Aortic smooth muscle cell (primary cell): ENCODE results near the gene REN. TPM values are rescaled to one million over a fixed set of nuclear protein-coding genes. Genes with fewer than 3 reads are reported as not detected.

ENCODE experiments used
- total RNA-seq: library from RNA; depleted of rRNA; stranded (reverse); fragments of >200 nt; gene quantifications from 2 replicates; pipeline ENCODE4 v1.2.3, GENCODE V29; 2014

The REN gene
- not detected in 2 replicates for total RNA-seq

DNA sequence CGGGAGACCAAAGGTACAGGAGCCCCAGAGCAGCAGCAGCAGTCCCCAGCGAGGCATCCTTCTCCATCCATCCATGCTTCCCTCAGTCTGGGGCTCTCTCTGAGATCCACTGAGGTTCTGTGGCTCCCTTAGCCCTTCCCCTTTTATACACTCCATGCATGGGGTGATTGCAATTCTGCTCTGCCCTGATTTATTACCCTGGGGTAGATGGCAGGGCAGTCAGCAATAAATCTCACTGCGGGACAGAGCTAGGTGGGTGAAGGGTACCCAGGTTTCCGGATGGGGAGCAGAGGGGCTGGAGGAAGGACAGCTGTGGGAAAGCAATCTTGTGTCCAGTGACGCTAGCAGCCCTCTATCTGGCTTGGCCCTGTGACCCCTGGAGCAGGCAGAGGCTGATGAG lies at the start of gene REN:
Gene REN (minus strand): TSS at position 119 of the 400 bp plus-strand sequence. CDS start 44 bp downstream, at position 75.

DNA sequence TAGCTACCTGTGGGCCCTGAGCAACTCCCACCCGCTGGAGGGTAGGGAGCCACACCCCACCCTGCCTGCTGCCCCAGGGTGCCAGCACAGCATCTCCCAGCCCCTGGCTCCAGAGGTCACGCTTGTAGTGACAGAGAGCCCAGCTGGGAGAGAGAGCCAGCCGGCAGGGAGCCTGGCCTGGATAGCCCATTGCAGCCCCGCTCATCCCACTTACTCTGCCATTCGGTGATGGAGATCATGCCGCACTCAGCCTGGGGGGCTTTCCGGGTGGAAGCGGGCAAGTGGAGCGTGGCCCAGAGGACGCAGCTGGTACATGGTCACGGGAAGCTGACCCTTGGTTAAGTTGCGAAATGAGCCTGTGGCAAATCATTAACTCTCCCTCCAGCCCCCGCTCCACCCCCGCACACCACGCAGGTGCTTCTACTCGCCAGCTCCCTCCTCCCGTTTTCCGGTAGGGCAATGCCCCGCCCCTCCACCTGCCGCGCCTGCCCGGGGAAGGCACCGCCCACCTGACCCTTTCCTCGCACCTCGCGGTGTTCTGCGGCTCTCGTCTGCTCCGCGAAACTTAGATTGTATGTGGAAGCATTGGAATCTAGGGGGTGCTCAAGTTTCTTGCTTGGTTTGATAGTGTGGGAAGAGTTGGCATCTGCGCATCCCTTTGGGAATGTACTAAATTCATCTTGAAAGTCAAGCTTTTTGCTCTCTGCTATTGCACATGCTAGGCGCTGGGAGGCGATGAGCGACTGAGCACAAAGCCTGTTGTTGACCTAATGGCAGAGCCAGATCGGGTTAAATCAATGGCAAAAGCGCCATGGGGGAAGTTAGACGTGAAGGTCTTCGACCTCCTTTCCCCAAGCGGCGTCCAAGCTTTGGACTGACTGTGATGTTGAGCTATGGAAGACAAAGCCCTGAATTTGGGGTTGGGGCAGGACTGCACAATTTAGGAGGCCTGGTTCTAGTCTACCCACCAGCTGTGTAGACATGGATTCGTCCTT lies 47.8 kb upstream of the REN start, which contains the start of gene GOLT1A:
Gene GOLT1A (minus strand): TSS at position 321 of the 995 bp plus-strand sequence. CDS start 82 bp downstream, at position 239.

DNA sequence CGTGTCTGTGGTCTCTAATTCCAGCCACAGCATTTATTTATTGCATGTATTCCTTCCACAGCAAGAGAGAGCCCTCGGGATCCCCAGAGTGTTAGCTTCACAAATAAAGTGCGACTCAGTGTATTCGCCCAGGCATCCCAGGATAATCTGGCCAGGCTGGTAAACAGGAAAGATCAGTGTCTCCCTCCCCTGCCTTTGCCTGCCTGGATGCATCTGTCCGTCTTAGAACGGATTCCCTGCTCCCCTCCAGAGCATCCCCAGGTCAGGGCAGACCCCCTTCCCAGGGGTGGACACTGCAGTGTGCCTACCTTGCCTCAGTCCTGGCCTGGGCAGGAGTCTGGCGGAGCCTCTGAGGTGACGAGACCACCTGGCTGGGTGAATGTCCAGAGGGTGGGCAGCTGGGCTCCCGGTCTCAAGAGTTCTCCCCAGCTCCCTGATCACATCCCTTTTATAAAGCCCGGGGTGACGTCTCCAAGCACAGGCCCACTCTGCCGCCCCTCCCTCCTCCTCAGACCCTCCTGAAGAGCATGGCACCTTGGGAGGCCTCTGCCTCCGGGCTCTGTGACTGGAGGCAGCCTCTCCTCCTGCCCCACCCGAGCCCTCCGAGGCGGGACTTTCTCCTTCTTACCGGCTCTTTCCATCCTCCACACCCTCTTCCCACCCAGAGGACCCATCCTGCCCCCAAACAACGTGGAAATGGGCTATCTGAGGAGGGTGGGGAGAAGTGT lies 30.1 kb upstream of the REN start, which contains the start of gene KISS1:
Gene KISS1 (minus strand): TSS at position 424 of the 728 bp plus-strand sequence. CDS start 3,615 bp downstream, outside the sequence.

DNA sequence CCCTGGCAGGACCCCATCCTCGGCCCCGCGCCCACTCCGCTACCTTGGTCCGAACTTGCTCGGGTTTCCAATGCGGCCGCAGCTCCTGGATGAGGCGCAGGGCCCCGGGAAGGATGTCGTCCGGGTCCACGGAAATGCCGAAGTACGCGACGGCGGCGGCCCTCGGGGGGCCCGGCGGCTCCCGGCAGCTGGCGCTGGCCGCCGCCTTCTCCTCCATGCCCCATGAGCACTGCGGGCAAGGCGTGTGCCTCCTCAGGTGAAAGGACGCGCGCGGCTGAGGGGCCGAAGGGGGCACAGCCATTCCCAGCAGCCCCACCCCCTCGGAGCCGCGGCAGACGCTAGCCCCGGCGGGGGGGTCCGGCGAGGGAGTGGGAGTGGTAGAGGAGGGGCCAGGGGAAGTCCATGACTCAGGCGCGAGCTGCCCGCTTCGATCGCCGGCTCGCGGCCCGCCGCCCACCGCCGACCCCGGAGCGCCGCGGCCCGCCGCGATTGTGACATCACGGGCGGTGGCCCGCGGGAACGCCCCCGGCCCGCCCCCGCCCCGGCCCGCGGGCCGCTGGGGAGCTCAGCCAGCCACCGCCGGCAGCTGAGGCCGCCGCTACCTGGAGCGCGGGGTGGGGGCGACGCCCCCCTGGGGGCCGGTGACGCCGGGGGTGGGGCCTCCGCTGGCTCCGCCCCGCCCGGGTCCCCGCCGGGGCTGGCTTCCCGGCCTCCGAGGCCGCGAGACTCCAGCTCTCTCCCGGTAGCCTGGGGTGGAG lies 14.4 kb downstream of the REN start, which contains the start of gene ETNK2:
Gene ETNK2 (minus strand): TSS at position 493 of the 758 bp plus-strand sequence. CDS start 192 bp downstream, at position 301.

Other genes starting within 250 kb of the REN start
- 8.6 and 9.0 TPM in 2 replicates for gene SOX13, start 93.2 kb downstream of the REN start, total RNA-seq
- 0.37 and 0.53 TPM in 2 replicates for gene ETNK2, start 14.3 kb downstream of the REN start, total RNA-seq
- not detected in 2 replicates for gene KISS1, start 30.2 kb upstream of the REN start, total RNA-seq
- gene GOLT1A, start 47.7 kb upstream of the REN start, total RNA-seq, result not detected in 2 replicates
- 0.31 and 1.5 TPM in 2 replicates for gene PLEKHA6, start 193.6 kb upstream of the REN start, total RNA-seq
- gene PPP1R15B, start 245.5 kb upstream of the REN start, total RNA-seq, result 19.4 and 23.1 TPM in 2 replicates